Stimulated activated CD4-positive, alpha-beta T cell treated with anti-CD3 and anti-CD28 coated beads, TNF-alpha, amount 100 ng/mL, for 1 hour (primary cell): ENCODE data around the gene WFDC12.

Source experiments
- DNase-seq, 3 donors: peaks; one replicate each; pipeline ENCODE4 v3.0.0-alpha.2; 2020; ENCODE audit warnings: low read depth in 3 of 3, low spot score in 1 of 3

The WFDC12 gene

DNA sequence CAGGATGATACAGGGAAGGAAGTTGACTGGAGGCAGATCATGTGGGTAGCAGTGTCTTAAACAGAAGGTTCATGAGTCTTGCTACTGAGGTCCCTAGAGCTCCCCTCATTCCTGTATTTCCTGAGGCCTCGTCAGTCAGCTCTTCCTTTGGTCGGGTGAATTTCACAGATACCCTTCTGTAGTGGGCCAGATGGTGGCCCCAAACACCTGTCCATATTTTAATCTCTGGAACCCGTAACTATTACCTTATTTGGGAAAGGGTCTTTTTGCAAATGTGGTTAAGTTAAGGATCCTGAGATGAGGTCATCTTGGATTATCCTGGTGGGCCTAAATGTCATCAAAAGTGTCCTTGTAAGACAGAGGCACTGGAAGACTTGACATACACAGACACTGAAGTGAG lies 32.9 kb downstream of the WFDC12 start:
- DNase-seq, result no peak

- DNase-seq, result no peak
These were observed 33.8 kb downstream of the WFDC12 start for GRCh38 chr20:45090481-45090880.

- DNase-seq, result no peak
These were observed 36.0 kb downstream of the WFDC12 start for GRCh38 chr20:45088247-45088646.

DNA sequence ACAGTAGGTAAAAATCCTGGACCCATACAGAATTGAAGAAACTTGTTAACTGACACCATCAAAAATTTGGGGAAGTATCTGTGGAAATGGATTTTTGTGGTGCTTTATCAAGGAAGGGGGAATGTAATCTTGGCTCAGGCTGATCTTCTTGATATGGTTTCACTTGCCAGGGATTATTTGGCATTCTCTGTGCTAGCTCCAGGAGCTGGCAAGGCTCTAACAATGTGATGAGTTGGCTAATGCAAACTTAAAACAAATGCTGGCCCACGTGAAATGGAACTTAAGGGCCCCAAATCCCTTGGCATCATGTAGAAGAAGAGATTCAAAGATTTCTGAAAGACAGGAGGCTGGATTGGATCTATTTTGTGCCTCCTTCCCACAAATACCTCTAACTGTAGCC lies 36.5 kb downstream of the WFDC12 start:
- DNase-seq, result no peak

DNA sequence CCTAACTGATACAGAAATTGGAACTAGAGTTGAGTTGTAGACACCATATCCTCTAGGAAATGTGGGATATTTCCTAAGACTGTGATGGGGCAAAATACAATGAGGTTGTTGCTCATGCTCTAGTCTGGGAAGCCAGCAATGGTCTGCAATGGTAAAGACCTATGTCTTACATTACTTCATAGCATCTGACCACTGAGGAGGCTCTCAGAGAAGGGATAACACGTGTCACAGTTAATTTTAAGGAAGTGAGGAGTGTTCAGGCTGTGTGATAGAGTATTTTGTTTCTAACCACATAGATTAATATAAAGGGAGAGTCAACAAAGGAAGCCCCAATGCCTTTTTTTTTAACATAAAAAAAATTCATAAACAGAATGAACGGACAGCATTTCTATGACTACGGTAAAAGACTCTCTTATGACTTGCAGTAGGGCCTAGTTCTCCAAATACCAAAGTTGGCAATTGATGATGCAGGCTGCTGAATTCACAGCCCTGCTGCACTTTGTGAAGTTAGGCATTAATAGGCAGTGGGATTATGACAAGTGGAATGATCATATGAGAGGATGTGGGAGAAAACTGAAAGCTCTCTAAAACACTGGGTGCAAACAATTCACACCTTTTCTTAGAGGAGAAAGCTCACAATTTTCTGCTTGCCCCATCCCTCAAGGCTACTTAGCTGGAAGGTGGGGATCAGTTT lies 37.0 kb downstream of the WFDC12 start:
- DNase-seq, result no peak

DNA sequence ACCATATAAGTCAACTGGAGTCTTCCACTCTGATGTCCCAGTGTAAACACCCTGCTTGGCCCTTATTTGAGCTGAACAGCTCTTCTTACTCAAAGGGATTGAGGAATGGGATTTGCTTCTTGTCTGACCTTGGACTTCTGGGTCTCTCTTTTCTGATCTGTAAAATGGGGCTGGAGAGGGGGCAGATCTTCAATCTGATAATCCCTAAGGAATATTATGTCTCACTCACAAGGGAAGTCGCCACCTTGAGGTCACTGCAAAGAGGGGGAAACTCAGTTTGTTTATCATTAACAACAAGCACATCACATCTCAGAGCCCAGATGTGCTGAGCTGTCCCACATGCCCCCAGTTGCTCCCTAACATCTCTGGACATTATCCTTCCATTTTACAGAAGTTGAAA lies 38.4 kb downstream of the WFDC12 start:
- no peak for DNase-seq

- DNase-seq, result no peak
These were observed 39.0 kb downstream of the WFDC12 start for GRCh38 chr20:45085289-45085688.

GRCh38 chr20:45083127-45083526 lies 41.1 kb downstream of the WFDC12 start:
- DNase-seq, result no peak

DNA sequence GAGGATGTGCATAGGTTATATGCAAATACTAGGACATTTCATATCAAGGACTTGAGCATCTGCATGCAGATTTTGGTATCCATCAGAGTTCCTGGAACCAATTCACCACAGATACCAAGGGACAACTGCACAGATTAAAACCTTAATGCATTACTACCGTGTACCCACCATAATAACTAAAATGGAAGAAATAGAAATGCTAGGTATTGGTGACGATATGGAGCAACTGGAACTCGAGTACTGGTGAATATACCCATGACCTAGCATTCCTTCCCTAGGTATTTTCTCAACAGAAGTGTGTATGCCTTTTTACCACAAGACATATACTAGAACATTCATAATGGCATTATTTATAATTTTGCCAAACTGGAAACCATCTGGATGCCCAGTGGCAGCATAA lies 41.8 kb downstream of the WFDC12 start:
- no peak for DNase-seq

DNA sequence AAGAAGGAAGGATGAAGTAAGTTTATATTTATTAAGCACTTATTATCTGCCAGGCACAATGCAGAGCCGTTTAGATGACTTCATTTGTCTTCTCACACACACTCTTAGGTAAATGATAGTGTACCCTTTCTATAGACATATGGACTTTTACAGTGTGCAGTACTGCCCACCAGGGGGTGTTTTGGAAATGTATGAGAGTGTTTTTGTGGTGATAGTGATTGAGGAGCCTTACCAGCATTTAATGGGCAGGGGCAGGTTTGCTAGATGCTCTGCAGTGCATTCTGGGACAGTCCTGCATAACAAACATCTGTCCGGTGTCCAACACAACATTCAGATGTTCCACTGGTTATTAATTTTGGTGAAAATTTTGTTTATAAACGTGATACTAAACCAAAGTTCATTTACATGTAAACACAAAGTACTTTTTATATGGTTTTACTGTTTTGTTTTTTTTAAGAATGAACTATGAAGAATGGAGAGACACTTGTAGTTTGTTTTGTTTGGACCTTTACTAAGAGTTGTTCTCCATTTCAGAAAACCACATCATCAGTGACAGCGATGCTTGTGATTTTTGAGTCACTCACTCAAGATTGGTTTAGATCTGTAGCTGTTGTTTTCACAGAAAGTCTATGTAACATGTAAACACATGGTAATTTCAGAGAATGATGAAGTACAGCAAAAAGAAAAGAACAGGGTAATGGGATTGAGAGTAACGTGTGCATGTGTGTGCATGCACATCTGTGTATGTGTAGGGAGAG lies 43.2 kb downstream of the WFDC12 start:
- no peak for DNase-seq

- no peak for DNase-seq
These were observed 46.7 kb downstream of the WFDC12 start for GRCh38 chr20:45077559-45077958.
